Thyroid gland (tissue), 4 donors: Measurements from ENCODE around the gene KMT5C. TPM values are rescaled to one million over a fixed set of nuclear protein-coding genes. Genes with fewer than 3 reads are reported as not detected.

ENCODE experiments used
- DNase-seq, 2 donors: peaks; one replicate each; pipeline ENCODE4 v3.0.0-alpha.2; 2019
- H3K27ac ChIP-seq, 3 donors: fragments of 200-600 bp; sonication (generic); 1 replicate in 2 of 3; 2 replicates in 1 of 3; pipeline ENCODE4 v1.5.1; 2016 to 2019; ENCODE audit warnings: mild to moderate bottlenecking in 1 of 3, moderate library complexity in 1 of 3
- H3K27me3 ChIP-seq: fragments of 200-600 bp; sonication (generic); one replicate; pipeline ENCODE4 v1.5.1; 2019
- H3K36me3 ChIP-seq, 2 donors: fragments of 200-600 bp; sonication (generic); one replicate each; pipeline ENCODE4 v1.5.1; 2016 to 2019
- H3K4me1 ChIP-seq, 2 donors: fragments of 200-600 bp; sonication (generic); one replicate each; pipeline ENCODE4 v1.5.1; 2017 to 2019
- H3K4me3 ChIP-seq, 3 donors: fragments of 200-600 bp; sonication (generic); replicated peaks in 1 of 3; 1 replicate in 2 of 3; 2 replicates in 1 of 3; pipeline ENCODE4 v1.5.1; 2016; ENCODE audit warnings: mild to moderate bottlenecking in 1 of 3
- H3K9me3 ChIP-seq: fragments of 200-600 bp; sonication (generic); one replicate; pipeline ENCODE4 v1.5.1; 2017
- CTCF ChIP-seq, 6 experiments: fragments of 200-600 bp in 3 of 6; fragments of 450-650 bp in 3 of 6; sonication (generic) in 3 of 6; IDR thresholded peaks; one replicate each; pipeline ENCODE4 v1.5.1; 2016 to 2019; ENCODE audit warnings: antibody characterized with exemption in 6 of 6, mild to moderate bottlenecking in 2 of 6, inconsistent platforms in 1 of 6, moderate library complexity in 1 of 6
- POLR2A ChIP-seq, 2 donors: fragments of 450-650 bp; IDR thresholded peaks; one replicate each; pipeline ENCODE4 v1.6.1; 2017; ENCODE audit warnings: antibody characterized with exemption in 2 of 2, mild to moderate bottlenecking in 2 of 2, moderate library complexity in 1 of 2
- WGBS, 2 donors: methylation state at CpG; one replicate each; pipeline ENCODE4 v1.1.5; 2017; 5-methylcytosine and 5-hydroxymethylcytosine counted together
- intact Hi-C: fragments of 100-400 bp; cut with DNase I; formaldehyde crosslinking; loops from one replicate; pipeline ENCODE4 v1.15.1; 2023
- total RNA-seq, 4 donors: library from RNA; depleted of rRNA; stranded (reverse); fragments of >200 nt; gene quantifications; one replicate each; pipeline ENCODE4 v1.2.3, GENCODE V29; 2016

KMT5C gene
- total RNA-seq, 4 donors from 2014 or later, result 7.5 to 22.0 (median 15.4) TPM

GRCh38 chr19:55368106-55368505 is 28.4 kb downstream of the KMT5C start:
- Histone ChIP-seq H3K4me1 (peaks cover 0 to 15% of the 10 kb centered on the region in 2 donors), H3K27ac (no peak overlapping the region), H3K4me3 (no peak overlapping the region), H3K9me3 (no peaks in the 10 kb centered on the region), H3K36me3 (no peaks in the 10 kb centered on the region), H3K27me3 (peaks cover 27% of the 10 kb centered on the region)
- 85 to 90% methylated on average over 2 to 7 of the region's 16 CpGs for WGBS, 2 donors
- TF ChIP-seq CTCF (IDR thresholded peaks at IDR 0.05) (no peak), POLR2A (IDR thresholded peaks at IDR 0.05) (no peak)
- no peak for DNase-seq
- intact Hi-C loops, result no loop called here

- peaks cover 0 to 15% of the 10 kb centered on the region in 2 donors for H3K4me1 ChIP-seq
- WGBS, 2 donors, result 18 to 25% methylated on average over 9 to 16 of the region's 54 CpGs
- no peak for DNase-seq
- peak overlapping the region in 1 of 3 donors; percentile 9 for H3K4me3 ChIP-seq
- H3K36me3 ChIP-seq, result no peaks in the 10 kb centered on the region
- no peak overlapping the region for H3K27ac ChIP-seq
- peaks cover 33% of the 10 kb centered on the region for H3K27me3 ChIP-seq
- intact Hi-C loops, result no loop called here
- no peaks in the 10 kb centered on the region for H3K9me3 ChIP-seq
- TF ChIP-seq CTCF (IDR thresholded peaks at IDR 0.05) (no peak), POLR2A (IDR thresholded peaks at IDR 0.05) (no peak)
Observed at GRCh38 chr19:55368701-55369563, 29.3 kb downstream of the KMT5C start.

DNA sequence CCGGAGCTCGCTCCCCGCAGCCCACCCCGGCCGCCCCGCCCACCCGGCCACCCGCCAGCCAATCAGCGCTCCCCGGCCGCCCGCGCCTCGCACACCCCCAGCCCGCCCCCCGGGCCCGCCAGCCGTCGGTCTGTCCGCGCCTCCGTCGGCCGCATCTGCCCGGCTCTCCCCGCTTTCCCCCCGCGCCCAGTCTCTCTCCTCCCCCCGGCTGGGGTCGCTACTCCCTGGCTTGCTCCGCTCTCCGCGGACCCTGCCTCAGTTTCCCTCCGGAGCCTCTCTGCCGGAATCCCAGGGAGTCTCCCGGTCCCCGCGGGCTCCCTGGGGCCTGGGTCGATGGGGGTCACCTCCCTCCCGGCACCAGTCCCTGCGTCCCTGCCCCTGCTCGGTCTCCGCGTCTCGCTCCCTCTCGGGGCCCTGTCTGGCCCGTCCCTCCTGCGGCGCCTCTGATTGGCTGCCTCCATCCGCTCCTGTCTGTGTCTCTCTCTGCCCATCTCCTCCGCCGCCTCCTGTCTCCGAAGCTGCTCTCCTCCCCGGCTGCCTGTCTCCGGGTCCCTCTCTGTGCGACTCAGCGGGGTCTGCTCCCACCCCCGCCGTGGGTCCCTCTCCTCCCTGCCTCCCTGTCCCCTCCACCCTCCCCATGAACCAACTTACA is 30.1 kb downstream of the KMT5C start:
- peaks cover 0 to 20% of the 10 kb centered on the region in 2 donors for H3K4me1 ChIP-seq
- H3K27me3 ChIP-seq, result peaks cover 41% of the 10 kb centered on the region
- TF ChIP-seq CTCF (IDR thresholded peaks at IDR 0.05) (no peak), POLR2A (IDR thresholded peaks at IDR 0.05) (no peak)
- 1 to 2% methylated on average over 13 to 29 of the region's 59 CpGs for WGBS, 2 donors
- no peak overlapping the region for H3K27ac ChIP-seq
- H3K4me3 ChIP-seq, result no peak overlapping the region
- H3K36me3 ChIP-seq, result no peaks in the 10 kb centered on the region
- no peaks in the 10 kb centered on the region for H3K9me3 ChIP-seq
- intact Hi-C loops, result no loop called here
- DNase-seq, result no peak

DNA sequence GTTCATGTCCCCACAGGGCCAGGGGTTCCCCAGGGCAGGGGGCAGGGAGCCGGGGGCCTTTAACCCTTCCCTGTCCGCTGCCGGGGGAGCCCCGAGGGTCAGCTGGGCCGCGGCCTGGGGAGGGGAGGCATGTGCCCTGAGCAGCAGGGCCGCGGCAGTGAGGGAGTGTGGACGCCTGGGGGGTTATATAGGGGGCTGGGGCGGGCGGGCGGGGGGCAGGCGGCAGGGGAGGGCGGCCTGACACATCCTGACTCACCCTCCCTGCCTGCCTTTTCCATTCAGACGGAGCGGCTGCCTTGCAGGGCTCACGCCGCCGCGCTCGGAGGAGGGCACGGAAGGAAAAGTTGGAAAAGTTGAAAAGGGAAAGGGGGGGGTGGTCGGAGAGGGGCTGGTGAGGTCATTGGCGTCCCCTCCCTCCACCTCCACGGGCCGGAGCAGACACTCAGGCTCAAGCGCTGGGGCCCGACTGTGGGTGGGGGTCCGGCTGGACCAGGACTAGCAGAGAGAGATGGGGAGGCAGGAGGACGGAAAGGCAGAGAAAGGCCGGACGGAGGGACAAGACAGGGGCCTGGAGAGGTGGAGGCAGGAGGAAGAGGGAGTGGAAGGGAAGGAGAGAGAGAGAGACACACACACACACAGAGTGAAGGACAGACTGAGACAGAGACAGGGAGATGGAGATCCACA is 30.8 kb downstream of the KMT5C start, which contains the start of gene IL11:
TSS of gene IL11 (minus strand) at position 159 of the 684 bp plus-strand sequence. CDS start at position 6, 153 bp downstream.
- DNase-seq, result no peak
- peaks cover 41% of the 10 kb centered on the region for H3K27me3 ChIP-seq
- WGBS, 2 donors, result 6 to 7% methylated on average over 18 to 22 of the region's 32 CpGs
- TF ChIP-seq POLR2A (IDR thresholded peaks at IDR 0.05), result no peak
- TF ChIP-seq CTCF (IDR thresholded peaks at IDR 0.05), result no peak
- H3K36me3 ChIP-seq, result no peaks in the 10 kb centered on the region
- H3K9me3 ChIP-seq, result no peaks in the 10 kb centered on the region
- H3K4me1 ChIP-seq, result peaks cover 0 to 20% of the 10 kb centered on the region in 2 donors
- H3K4me3 ChIP-seq, result peak within 1 kb of the TSS in 1 of 3 donors; percentile 9
- H3K27ac ChIP-seq, result no peak within 1 kb of the TSS
- intact Hi-C loops, result no loop called here
